OCI-LY7 (cell line): ENCODE results near the gene NRCAM. TPM values are rescaled to one million over a fixed set of nuclear protein-coding genes. Genes with fewer than 3 reads are reported as not detected.
"Not testable (repeated sequence)": the region's sequence is repeated elsewhere in the genome, so short reads cannot be mapped to it uniquely, and the experiment has no call there.

Source experiments
- BruUV-seq: library from RNA; stranded (reverse); fragments of 400-500 nt; replicated peaks from 2 replicates; lab custom pipeline; 2021; lab: Mats Ljungman, UMichigan
- CTCF ChIA-PET: fragments of 300-600 bp; sonication (Branson Sonifier 250); formaldehyde crosslinking; loops from one replicate; lab custom pipeline; 2022; ENCODE audit warnings: antibody characterized with exemption; ENCODE audit not compliant: unreplicated experiment; lab: Charles Lee
- POLR2A ChIA-PET: fragments of 300-600 bp; sonication (Branson Sonifier 250); formaldehyde crosslinking; loops from one replicate; lab custom pipeline; 2022; ENCODE audit warnings: antibody characterized with exemption; lab: Charles Lee
- DNase-seq: peaks from one replicate; pipeline ENCODE4 v3.0.0-alpha.2; 2015; ENCODE audit warnings: low spot score
- H2AFZ ChIP-seq: fragments of 200-600 bp; sonication (generic), shearing (Covaris generic); 2 replicates; pipeline ENCODE4 v1.6.1; 2014; ENCODE audit warnings: mild to moderate bottlenecking, antibody characterized with exemption, low read length, moderate library complexity
- H3K27ac ChIP-seq: fragments of 200-600 bp; sonication (generic); 2 replicates; pipeline ENCODE4 v1.5.1; 2014; ENCODE audit warnings: mixed run types, low read depth, mild to moderate bottlenecking, moderate library complexity, low read length, inconsistent platforms; ENCODE audit not compliant: poor library complexity, severe bottlenecking
- H3K36me3 ChIP-seq: fragments of 200-600 bp; sonication (generic); 2 replicates; pipeline ENCODE4 v1.6.1; 2014; ENCODE audit warnings: mild to moderate bottlenecking, antibody characterized with exemption, low read length, moderate library complexity, mixed read lengths; ENCODE audit not compliant: insufficient read depth
- H3K4me1 ChIP-seq: fragments of 200-600 bp; sonication (generic); 2 replicates; pipeline ENCODE4 v1.5.1; 2014; ENCODE audit warnings: mild to moderate bottlenecking, low read length; ENCODE audit not compliant: insufficient read depth, poor library complexity, severe bottlenecking
- H3K4me2 ChIP-seq: fragments of 200-600 bp; sonication (generic); 2 replicates; pipeline ENCODE4 v1.6.1; 2014; ENCODE audit warnings: mild to moderate bottlenecking, low read length
- H3K4me3 ChIP-seq: fragments of 200-600 bp; sonication (generic); 2 replicates; pipeline ENCODE4 v1.5.1; 2014; ENCODE audit warnings: mild to moderate bottlenecking, low read depth, low read length; ENCODE audit not compliant: poor library complexity, severe bottlenecking
- H3K79me2 ChIP-seq: fragments of 200-600 bp; sonication (generic); 2 replicates; pipeline ENCODE4 v1.6.1; 2016; ENCODE audit warnings: low read depth, mild to moderate bottlenecking, low read length, moderate library complexity, mixed read lengths; ENCODE audit not compliant: insufficient read depth
- H3K9me2 ChIP-seq: fragments of 200-600 bp; sonication (generic); 2 replicates; pipeline ENCODE4 v1.6.1; 2016; ENCODE audit warnings: mild to moderate bottlenecking, low read length, mixed read lengths; ENCODE audit not compliant: insufficient read depth
- H3K9me3 ChIP-seq: fragments of 200-600 bp; sonication (generic); 2 replicates; pipeline ENCODE4 v1.6.1; 2014; ENCODE audit warnings: mild to moderate bottlenecking, mixed run types, low read length, mixed read lengths
- H4K20me1 ChIP-seq: fragments of 200-600 bp; sonication (generic); 2 replicates; pipeline ENCODE4 v1.6.1; 2014; ENCODE audit warnings: mild to moderate bottlenecking, antibody characterized with exemption, low read length, moderate library complexity, mixed read lengths; ENCODE audit not compliant: insufficient read depth
- CTCF ChIP-seq: fragments of 200-600 bp; sonication (generic); conservative IDR thresholded peaks from 2 replicates; pipeline ENCODE4 v1.5.1; 2014; ENCODE audit warnings: mild to moderate bottlenecking, antibody characterized with exemption, low read length, moderate library complexity, mixed read lengths
- EZH2phosphoT487 ChIP-seq: fragments of 200-600 bp; sonication (generic); IDR thresholded peaks from 2 replicates; pipeline ENCODE4 v1.6.1; 2018; ENCODE audit warnings: low read depth, borderline replicate concordance, mild to moderate bottlenecking, mixed run types, antibody characterized with exemption, low read length, moderate library complexity, mixed read lengths
- intact Hi-C: fragments of 100-400 bp; cut with micrococcal nuclease; formaldehyde crosslinking; loops from one replicate; pipeline ENCODE4 v1.10.0; 2022; ENCODE audit not compliant: unreplicated experiment
- total RNA-seq, 2 experiments: library from RNA; depleted of rRNA in 1 of 2; stranded (reverse); fragments of >200 nt in 1 of 2; shearing (Covaris generic) in 1 of 2; gene quantifications; 2 replicates each; pipeline ENCODE4 v1.2.3, GENCODE V29; 2014 to 2022

NRCAM gene
- total RNA-seq, 2 experiments from 2014 or later, result not detected

GRCh38 chr7:108278776-108279175 is 177.5 kb downstream of the NRCAM start:
- no peak overlapping the region for H2AFZ ChIP-seq

GRCh38 chr7:108278281-108278680 is 178.0 kb downstream of the NRCAM start:
- Histone ChIP-seq H2AFZ (no peak overlapping the region), H3K36me3 (no peaks in the 10 kb centered on the region), H3K79me2 (no peaks in the 10 kb centered on the region), H3K27ac (no peak overlapping the region), H3K4me2 (no peak overlapping the region), H4K20me1 (no peaks in the 10 kb centered on the region), H3K4me1 (no peaks in the 10 kb centered on the region), H3K9me2 (no peaks in the 10 kb centered on the region), H3K4me3 (no peak overlapping the region), H3K9me3 (no peaks in the 10 kb centered on the region)
- CTCF ChIA-PET, result no interaction called here
- no TSS peak for BruUV-seq
- DNase-seq, result no peak
- POLR2A ChIA-PET, result no interaction called here
- intact Hi-C loops, result no loop called here
- TF ChIP-seq EZH2phosphoT487 (no peak), CTCF (no peak)

More at GRCh38 chr7:108278776-108279175, 177.5 kb downstream of the NRCAM start:
- no TSS peak for BruUV-seq
- ChIA-PET POLR2A (no interaction called here), CTCF (no interaction called here)
- Histone ChIP-seq H4K20me1 (no peaks in the 10 kb centered on the region), H3K4me2 (no peak overlapping the region), H3K4me3 (no peak overlapping the region), H3K79me2 (no peaks in the 10 kb centered on the region), H3K9me3 (no peaks in the 10 kb centered on the region), H3K36me3 (no peaks in the 10 kb centered on the region), H3K27ac (no peak overlapping the region), H3K4me1 (no peaks in the 10 kb centered on the region), H3K9me2 (no peaks in the 10 kb centered on the region)
- TF ChIP-seq CTCF (no peak), EZH2phosphoT487 (no peak)
- intact Hi-C loops, result no loop called here
- no peak for DNase-seq

GRCh38 chr7:108274447-108274846 is 181.8 kb downstream of the NRCAM start:
- CTCF ChIA-PET, H3K9me3 ChIP-seq, H3K36me3 ChIP-seq, DNase-seq, H4K20me1 ChIP-seq, H3K4me2 ChIP-seq, H3K79me2 ChIP-seq, BruUV-seq, H3K4me1 ChIP-seq, intact Hi-C loops, H2AFZ ChIP-seq, H3K4me3 ChIP-seq, POLR2A ChIA-PET, H3K9me2 ChIP-seq, H3K27ac ChIP-seq: not testable (repeated sequence)

GRCh38 chr7:108272891-108273290 is 183.3 kb downstream of the NRCAM start:
- H3K79me2 ChIP-seq, H3K4me1 ChIP-seq, CTCF ChIA-PET, H2AFZ ChIP-seq, H3K4me2 ChIP-seq, H3K4me3 ChIP-seq, BruUV-seq, H3K9me3 ChIP-seq, H3K9me2 ChIP-seq, H3K36me3 ChIP-seq, H3K27ac ChIP-seq, intact Hi-C loops, DNase-seq, H4K20me1 ChIP-seq: not testable (repeated sequence)
- POLR2A ChIA-PET, result interaction anchor here (0.8 kb wide), 1 partner anchor 10 kb away, joined by 3 read pairs; no protein-coding TSS in a partner anchor
